K562 (cell line): ENCODE data around the gene MFSD11. TPM values are rescaled to one million over a fixed set of nuclear protein-coding genes. Genes with fewer than 3 reads are reported as not detected.

Experiments
- ATAC-seq: fragments of 200-7000 bp; cut with Tn5 transposase; 3 replicates; pipeline ENCODE4 v1.9.1; 2020; ENCODE audit warnings: moderate library complexity
- BruUV-seq: library from RNA; stranded (reverse); fragments of 400-500 nt; replicated peaks from 2 replicates; lab custom pipeline; 2021; lab: Mats Ljungman, UMichigan
- CTCF ChIA-PET: fragments of 300-600 bp; formaldehyde crosslinking; extraction: SDS; loops from one replicate; lab custom pipeline; 2021; ENCODE audit warnings: low intra/inter-chr PET ratio; lab: Yijun Ruan, JAX
- POLR2A ChIA-PET: fragments of 300-600, 350-650 bp; sonication (Branson Sonifier 250); formaldehyde crosslinking; extraction: SDS; loops from one replicate; lab custom pipeline; 2021; ENCODE audit warnings: antibody characterized with exemption, inconsistent platforms; lab: Yijun Ruan, JAX
- DNase-seq, 4 experiments: peaks; one replicate each; pipeline versions ENCODE4 v3.0.0 to v3.0.0-alpha.2; 2011 to 2018; ENCODE audit warnings: low spot score in 3 of 4, mixed read lengths in 3 of 4; ENCODE audit errors: extremely low read depth in 1 of 4
- FAIRE-seq: peaks from 2 replicates; lab custom pipeline; 2011; peaks lifted over from hg19 to GRCh38; lab: Jason Lieb, UNC
- H2AFZ ChIP-seq: 2 replicates; pipeline ENCODE4 v1.6.0; 2011; ENCODE audit warnings: low read depth, low read length, control low read depth, inconsistent platforms
- H3K27ac ChIP-seq: fragments of 200-600 bp; 3 replicates; pipeline ENCODE4 v1.8.0; 2011; ENCODE audit warnings: low read depth, mild to moderate bottlenecking, control low read depth, inconsistent platforms, low read length, moderate library complexity, mixed read lengths; ENCODE audit errors: extremely low read depth
- H3K27me3 ChIP-seq, 2 experiments: fragments of 300-600 bp in 1 of 2; 2 replicates in 1 of 2; 3 replicates in 1 of 2; pipeline versions ENCODE4 v1.6.0 to v1.8.0; 2011; ENCODE audit warnings: inconsistent platforms in 2 of 2, low read length in 2 of 2, mild to moderate bottlenecking in 1 of 2, mixed read lengths in 1 of 2, moderate library complexity in 1 of 2; ENCODE audit not compliant: control insufficient read depth in 2 of 2, insufficient read depth in 2 of 2
- H3K36me3 ChIP-seq: fragments of 300-600 bp; 3 replicates; pipeline ENCODE4 v1.8.0; 2011; ENCODE audit warnings: mild to moderate bottlenecking, low read length, inconsistent platforms; ENCODE audit not compliant: control insufficient read depth, insufficient read depth
- H3K4me1 ChIP-seq, 2 experiments: fragments of 200-600 bp in 1 of 2; replicated peaks in 1 of 2; 2 replicates in 1 of 2; 3 replicates in 1 of 2; pipeline versions ENCODE4 v1.5.1 to v1.8.0; 2011; ENCODE audit warnings: inconsistent platforms in 2 of 2, low read length in 2 of 2, mild to moderate bottlenecking in 1 of 2, mixed read lengths in 1 of 2, moderate library complexity in 1 of 2; ENCODE audit not compliant: control insufficient read depth in 2 of 2, insufficient read depth in 2 of 2
- H3K4me2 ChIP-seq: 2 replicates; pipeline ENCODE4 v1.6.1; 2011; ENCODE audit warnings: low read length, control low read depth, inconsistent platforms, mixed read lengths; ENCODE audit not compliant: insufficient read depth
- H3K4me3 ChIP-seq: fragments of 200-600 bp; sonication (generic), shearing (Covaris generic); 2 replicates; pipeline ENCODE4 v1.5.1; 2016; ENCODE audit warnings: control low read depth, inconsistent platforms
- H3K79me2 ChIP-seq: fragments of 200-600 bp; 3 replicates; pipeline ENCODE4 v1.8.0; 2011; ENCODE audit warnings: low read length, inconsistent platforms; ENCODE audit not compliant: control insufficient read depth, insufficient read depth
- H3K9ac ChIP-seq, 2 experiments: 2 replicates each; pipeline versions ENCODE4 v1.6.0 to v1.6.1; 2011; ENCODE audit warnings: low read depth in 2 of 2, low read length in 2 of 2, control low read depth in 1 of 2, inconsistent platforms in 1 of 2, mild to moderate bottlenecking in 1 of 2, mixed read lengths in 1 of 2; ENCODE audit not compliant: insufficient read depth in 1 of 2
- H3K9me1 ChIP-seq: one replicate; pipeline ENCODE4 v1.6.0; 2011; ENCODE audit warnings: inconsistent platforms, mild to moderate bottlenecking, low read length, moderate library complexity; ENCODE audit not compliant: control insufficient read depth, insufficient read depth
- H3K9me3 ChIP-seq: replicated peaks from 2 replicates; pipeline ENCODE4 v1.5.1; 2011; ENCODE audit warnings: low read depth, low read length, inconsistent platforms; ENCODE audit not compliant: control insufficient read depth, insufficient read depth
- H4K20me1 ChIP-seq: replicated peaks from 2 replicates; pipeline ENCODE4 v1.6.1; 2011; ENCODE audit warnings: low read length, inconsistent platforms, mixed read lengths; ENCODE audit not compliant: control insufficient read depth, insufficient read depth
- BCOR ChIP-seq: fragments of 450-650 bp; IDR thresholded peaks from 2 replicates; pipeline ENCODE4 v1.6.1; 2016
- ETV1 ChIP-seq: fragments of 450-650 bp; conservative IDR thresholded peaks from 2 replicates; pipeline ENCODE4 v1.6.1; 2016; ENCODE audit warnings: missing genetic modification characterization, control low read depth, low read depth, missing compliant biosample characterization
- NFE2L1 ChIP-seq: fragments of 450-650 bp; IDR thresholded peaks from 2 replicates; pipeline ENCODE4 v1.6.1; 2016; ENCODE audit warnings: missing genetic modification characterization, low read depth, mild to moderate bottlenecking, missing compliant biosample characterization, moderate library complexity, borderline replicate concordance
- REST ChIP-seq, 2 experiments: fragments of 450-650 bp; formaldehyde crosslinking in 1 of 2; IDR thresholded peaks; 2 replicates each; pipeline versions ENCODE4 v1.4.0 to v1.6.1; 2014 to 2020; ENCODE audit warnings: mild to moderate bottlenecking in 2 of 2, borderline replicate concordance in 1 of 2, low read depth in 1 of 2
- ZNF121 ChIP-seq: sonication (generic); formaldehyde crosslinking; conservative IDR thresholded peaks from 2 replicates; pipeline ENCODE4 v1.8.0; 2022; ENCODE audit warnings: missing genetic modification reagents
- WGBS: fragments of 100-300 bp; shearing (Covaris generic); methylation state at CpG from one replicate; pipeline ENCODE4 v1.1.6; 2016; ENCODE audit warnings: low coverage, mixed read lengths; ENCODE audit not compliant: insufficient coverage; ENCODE audit errors: missing lambda C conversion rate; 5-methylcytosine and 5-hydroxymethylcytosine counted together
- in situ Hi-C: fragments of 300-500 bp; cut with MboI; formaldehyde crosslinking; loops from 4 replicates; pipeline ENCODE4 v1.15.0; 2018; ENCODE audit warnings: inconsistent platforms, mixed read lengths
- intact Hi-C: fragments of 100-400 bp; cut with micrococcal nuclease; formaldehyde crosslinking; loops from 2 replicates; pipeline ENCODE4 v1.14.2; 2022
- polyA plus RNA-seq, 8 experiments: library from polyadenylated mRNA; depleted of rRNA in 4 of 8; stranded (reverse) in 5 of 8; unstranded in 3 of 8; fragments of >200 nt; fragmentation: Nextera tagmentation in 2 of 8; fragmentation: Illumina TruSeq in 1 of 8; extraction: Ambion mirVana in 2 of 8; extraction: Trizol in 1 of 8; gene quantifications; 2 replicates each; pipeline versions ENCODE4 v1.2.1 to v1.2.3, GENCODE V29; 2011 to 2014; ENCODE audit warnings: inconsistent platforms in 1 of 8, missing spikeins in 1 of 8
- total RNA-seq, 7 experiments: library from RNA; depleted of rRNA in 6 of 7; stranded (reverse); fragments of >200 nt in 6 of 7; fragmentation: Illumina TruSeq in 2 of 7; extraction: Trizol in 2 of 7; gene quantifications; 2 replicates each; pipeline versions ENCODE4 v1.2.1 to v1.2.3, GENCODE V29; 2011 to 2021; ENCODE audit warnings: low replicate concordance in 1 of 7

The MFSD11 gene
- total and polyA plus RNA-seq, 9 of the 15 experiments (the other 6 are each of a cell fraction or from before 2014, with no cell fraction given) = 14.4 to 24.5 (median 19.9) TPM

GRCh38 chr17:76811834-76812233, 73.9 kb downstream of the MFSD11 start:
- H3K9me1 ChIP-seq = no peaks in the 10 kb centered on the region
- no peak for DNase-seq
- ATAC-seq = no peak
- in situ Hi-C loops = no loop called here
- H3K4me3 ChIP-seq = no peak overlapping the region
- H3K9me3 ChIP-seq = no peaks in the 10 kb centered on the region; the same call in 1 of the 2 replicates
- H3K4me2 ChIP-seq = no peak overlapping the region
- FAIRE-seq = no peak
- no peak overlapping the region for H3K9ac ChIP-seq
- TF ChIP-seq ZNF121 (CRISPR knock-in tag) (peak; percentile 95), NFE2L1 (no peak), BCOR (peak; percentile 38; the same call in 1 of the 2 replicates)
- TF ChIP-seq, all 486 proteins: peak for 2
- POLR2A ChIA-PET = interaction anchor here (0.5 to 0.8 kb wide), 4 partner anchors 21 to 593 kb away, joined by 3 to 5 read pairs (median 4); partner anchors contain the start of gene MGAT5B
- WGBS = 5% methylated on average over 5 of the region's 5 CpGs
- H3K79me2 ChIP-seq = no peaks in the 10 kb centered on the region
- CTCF ChIA-PET = no interaction called here
- no peaks in the 10 kb centered on the region for H4K20me1 ChIP-seq
- BruUV-seq = no TSS peak
- intact Hi-C loops = no loop called here
- no peak overlapping the region for H2AFZ ChIP-seq
- H3K36me3 ChIP-seq = no peaks in the 10 kb centered on the region
- H3K27me3 ChIP-seq = peaks cover 8 to 11% of the 10 kb centered on the region in 2 experiments; a peak in 2 of 5 replicates
- H3K4me1 ChIP-seq = peaks cover 3 to 5% of the 10 kb centered on the region in 2 experiments; a peak in 1 of 5 replicates
- no peak overlapping the region for H3K27ac ChIP-seq

- ChIA-PET POLR2A (interaction anchor here (0.5 to 0.8 kb wide), 2 partner anchors 21 to 56 kb away, joined by 3 to 5 read pairs; partner anchors contain the start of gene MGAT5B), CTCF (no interaction called here)
- H3K4me2 ChIP-seq = no peak overlapping the region; the same call in 1 of the 2 replicates
- 2% methylated on average over 4 of the region's 4 CpGs for WGBS
- no peaks in the 10 kb centered on the region for H3K9me1 ChIP-seq
- H3K27ac ChIP-seq = no peak overlapping the region
- FAIRE-seq (no peak), ATAC-seq (peak; percentile 56), DNase-seq (peak in 2 of 4 experiments; percentile 28 to 29)
- no TSS peak for BruUV-seq
- no peaks in the 10 kb centered on the region for H4K20me1 ChIP-seq
- peaks cover 4 to 5% of the 10 kb centered on the region in 2 experiments; a peak in 1 of 5 replicates for H3K4me1 ChIP-seq
- H2AFZ ChIP-seq = no peak overlapping the region
- no peaks in the 10 kb centered on the region for H3K79me2 ChIP-seq
- H3K36me3 ChIP-seq = no peaks in the 10 kb centered on the region
- H3K9ac ChIP-seq = no peak overlapping the region
- intact Hi-C loops = no loop called here
- H3K4me3 ChIP-seq = no peak overlapping the region
- no peaks in the 10 kb centered on the region for H3K9me3 ChIP-seq
- peaks cover 8 to 11% of the 10 kb centered on the region in 2 experiments; a peak in 2 of 5 replicates for H3K27me3 ChIP-seq
- in situ Hi-C loops = no loop called here
- TF ChIP-seq ETV1 (peak; percentile 49; the same call in 1 of the 2 replicates), REST (IDR thresholded peaks at IDR 0.05; ENCODE audit: borderline replicate concordance) (peak; percentile 52; the same call in 1 of the 2 replicates), REST (CRISPR knock-in tag; IDR thresholded peaks at IDR 0.05; ENCODE audit: low read depth) (no peak)
Measured at GRCh38 chr17:76812263-76812662, 74.3 kb downstream of the MFSD11 start.
